ENCODE results near the gene ADK. TPM values are rescaled to one million over a fixed set of nuclear protein-coding genes. Genes with fewer than 3 reads are reported as not detected.
A peak's percentile ranks its signal among the peaks of the same experiment; 100 is the strongest.

Gene ADK
- total RNA-seq, 1 donor from 2014 or later: 62.0 TPM

DNA sequence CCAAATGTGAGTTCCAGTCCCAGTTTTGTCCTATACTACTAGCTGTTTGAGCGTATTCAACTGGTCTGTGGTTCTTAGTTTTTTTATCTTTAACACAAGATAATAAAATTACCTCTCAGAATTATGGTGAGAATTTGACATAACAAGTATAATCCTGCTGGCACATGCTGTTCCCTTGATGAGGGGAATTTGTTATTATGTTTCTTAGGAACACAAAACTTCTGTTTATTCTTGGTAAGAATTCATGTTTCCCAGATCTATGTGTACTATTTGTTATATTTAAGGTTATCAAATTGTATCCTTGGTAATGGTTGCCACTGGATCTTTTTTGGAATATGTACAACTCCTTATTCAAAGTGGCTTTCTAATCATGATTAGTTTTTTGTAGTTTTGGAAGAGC lies 335.6 kb downstream of the ADK start:
- H3K36me3 ChIP-seq (ENCODE audit: insufficient read depth, low read length): no peaks in the 10 kb centered on the region

DNA sequence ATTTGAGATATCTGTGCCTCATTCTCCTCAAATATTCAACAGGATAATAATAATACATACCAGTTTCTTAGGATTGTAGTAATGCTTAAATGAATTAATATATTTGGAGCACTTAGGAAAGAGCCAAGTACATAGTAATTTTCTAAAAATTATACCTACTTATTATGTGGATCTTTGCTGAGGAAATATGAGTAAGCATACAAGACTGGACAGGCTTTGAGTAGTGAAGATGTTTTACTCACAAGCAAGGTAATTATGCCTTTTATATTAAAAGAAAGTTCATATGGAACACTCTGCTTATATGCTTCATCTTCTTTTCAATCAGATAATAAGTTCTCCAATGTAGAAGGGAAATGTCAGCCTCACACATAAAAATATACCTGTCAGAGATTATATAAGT lies 337.9 kb downstream of the ADK start:
- no peaks in the 10 kb centered on the region for H3K27me3 ChIP-seq (ENCODE audit: insufficient read depth, low read length)
- no peak overlapping the region for H3K4me2 ChIP-seq (ENCODE audit: low read length)
- H3K36me3 ChIP-seq (ENCODE audit: insufficient read depth, low read length): no peaks in the 10 kb centered on the region
- DNase-seq (ENCODE audit: low read depth) (no peak), FAIRE-seq (no peak)
- no peaks in the 10 kb centered on the region for H3K9me3 ChIP-seq (ENCODE audit: insufficient read depth, low read depth, low read length)
- no peaks in the 10 kb centered on the region for H3K9me3 Mint-ChIP-seq (ENCODE audit: unreplicated experiment)
- no peaks in the 10 kb centered on the region for H3K4me1 Mint-ChIP-seq (ENCODE audit: low read depth, unreplicated experiment)
- no peak overlapping the region for H3K4me3 ChIP-seq (ENCODE audit: insufficient read depth, low read depth, low read length)
- H3K36me3 Mint-ChIP-seq (ENCODE audit: low read depth, unreplicated experiment): no peaks in the 10 kb centered on the region
- H3K9ac ChIP-seq (ENCODE audit: low read length): no peak overlapping the region
- H3K27me3 Mint-ChIP-seq (ENCODE audit: low read depth, unreplicated experiment): no peaks in the 10 kb centered on the region
- H2AFZ ChIP-seq (ENCODE audit: low read depth, low read length): no peak overlapping the region
- no peaks in the 10 kb centered on the region for H3K79me2 ChIP-seq (ENCODE audit: insufficient read depth, low read length)
- H4K20me1 ChIP-seq (ENCODE audit: insufficient read depth, low read length): no peaks in the 10 kb centered on the region
- H3K27ac Mint-ChIP-seq (ENCODE audit: unreplicated experiment): no peak overlapping the region
- no peak overlapping the region for H3K4me3 Mint-ChIP-seq (ENCODE audit: unreplicated experiment)
- no peaks in the 10 kb centered on the region for H3K4me1 ChIP-seq (ENCODE audit: insufficient read depth, low read length)
- TF ChIP-seq, protein P1, sequence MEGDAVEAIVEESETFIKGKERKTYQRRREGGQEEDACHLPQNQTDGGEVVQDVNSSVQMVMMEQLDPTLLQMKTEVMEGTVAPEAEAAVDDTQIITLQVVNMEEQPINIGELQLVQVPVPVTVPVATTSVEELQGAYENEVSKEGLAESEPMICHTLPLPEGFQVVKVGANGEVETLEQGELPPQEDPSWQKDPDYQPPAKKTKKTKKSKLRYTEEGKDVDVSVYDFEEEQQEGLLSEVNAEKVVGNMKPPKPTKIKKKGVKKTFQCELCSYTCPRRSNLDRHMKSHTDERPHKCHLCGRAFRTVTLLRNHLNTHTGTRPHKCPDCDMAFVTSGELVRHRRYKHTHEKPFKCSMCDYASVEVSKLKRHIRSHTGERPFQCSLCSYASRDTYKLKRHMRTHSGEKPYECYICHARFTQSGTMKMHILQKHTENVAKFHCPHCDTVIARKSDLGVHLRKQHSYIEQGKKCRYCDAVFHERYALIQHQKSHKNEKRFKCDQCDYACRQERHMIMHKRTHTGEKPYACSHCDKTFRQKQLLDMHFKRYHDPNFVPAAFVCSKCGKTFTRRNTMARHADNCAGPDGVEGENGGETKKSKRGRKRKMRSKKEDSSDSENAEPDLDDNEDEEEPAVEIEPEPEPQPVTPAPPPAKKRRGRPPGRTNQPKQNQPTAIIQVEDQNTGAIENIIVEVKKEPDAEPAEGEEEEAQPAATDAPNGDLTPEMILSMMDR (IDR thresholded peaks at IDR 0.05; ENCODE audit: insufficient read depth, low read depth, low read length): no peak
- TF ChIP-seq EZH2 (IDR thresholded peaks at IDR 0.05; ENCODE audit: insufficient read depth, low read length): no peak
- no peak overlapping the region for H3K27ac ChIP-seq (ENCODE audit: low read depth, low read length)

More for the DNA sequence above, 335.6 kb downstream of the ADK start:
- Histone ChIP-seq H3K4me2 (ENCODE audit: low read length) (no peak overlapping the region), H3K4me3 (ENCODE audit: insufficient read depth, low read depth, low read length) (no peak overlapping the region), H3K27me3 (ENCODE audit: insufficient read depth, low read length) (no peaks in the 10 kb centered on the region), H3K9me3 (ENCODE audit: insufficient read depth, low read depth, low read length) (no peaks in the 10 kb centered on the region), H3K9ac (ENCODE audit: low read length) (no peak overlapping the region), H2AFZ (ENCODE audit: low read depth, low read length) (no peak overlapping the region), H3K79me2 (ENCODE audit: insufficient read depth, low read length) (no peaks in the 10 kb centered on the region), H3K4me1 (ENCODE audit: insufficient read depth, low read length) (no peaks in the 10 kb centered on the region), H3K27ac (ENCODE audit: low read depth, low read length) (no peak overlapping the region), H4K20me1 (ENCODE audit: insufficient read depth, low read length) (no peaks in the 10 kb centered on the region)
- DNase-seq (ENCODE audit: low read depth): no peak
- H3K27me3 Mint-ChIP-seq (ENCODE audit: low read depth, unreplicated experiment): no peaks in the 10 kb centered on the region
- H3K4me3 Mint-ChIP-seq (ENCODE audit: unreplicated experiment): no peak overlapping the region
- FAIRE-seq: no peak
- peaks cover 3% of the 10 kb centered on the region for H3K9me3 Mint-ChIP-seq (ENCODE audit: unreplicated experiment)
- peaks cover 6% of the 10 kb centered on the region for H3K36me3 Mint-ChIP-seq (ENCODE audit: low read depth, unreplicated experiment)
- no peak overlapping the region for H3K27ac Mint-ChIP-seq (ENCODE audit: unreplicated experiment)
- TF ChIP-seq EZH2 (IDR thresholded peaks at IDR 0.05; ENCODE audit: insufficient read depth, low read length): no peak
- TF ChIP-seq, protein P1 (IDR thresholded peaks at IDR 0.05; ENCODE audit: insufficient read depth, low read depth, low read length): no peak
- no peaks in the 10 kb centered on the region for H3K4me1 Mint-ChIP-seq (ENCODE audit: low read depth, unreplicated experiment)

DNA sequence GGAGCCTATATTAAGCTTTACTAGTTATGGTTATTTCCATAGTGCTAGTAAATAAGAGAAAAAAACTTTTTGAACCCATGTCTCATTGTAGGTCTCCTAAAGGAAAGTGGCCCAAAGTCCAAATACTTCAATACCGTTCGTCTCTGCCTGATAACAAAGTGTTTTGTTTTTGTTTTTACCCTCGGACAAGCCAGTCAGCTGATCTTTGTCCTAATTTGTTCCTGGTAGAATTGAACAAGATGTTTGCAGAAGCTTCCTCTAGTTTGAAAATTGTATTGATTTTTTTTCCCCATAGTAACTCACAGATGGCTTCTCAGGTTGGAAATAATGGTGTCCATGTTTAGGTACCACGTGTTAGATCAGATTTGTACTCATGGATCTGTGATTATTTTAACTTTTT lies 339.5 kb downstream of the ADK start:
- H3K4me3 Mint-ChIP-seq (ENCODE audit: unreplicated experiment): no peak overlapping the region
- Histone ChIP-seq H3K27me3 (ENCODE audit: insufficient read depth, low read length) (no peaks in the 10 kb centered on the region), H3K4me2 (ENCODE audit: low read length) (no peak overlapping the region), H3K27ac (ENCODE audit: low read depth, low read length) (no peak overlapping the region), H2AFZ (ENCODE audit: low read depth, low read length) (no peak overlapping the region), H3K9ac (ENCODE audit: low read length) (no peak overlapping the region), H4K20me1 (ENCODE audit: insufficient read depth, low read length) (no peaks in the 10 kb centered on the region), H3K4me3 (ENCODE audit: insufficient read depth, low read depth, low read length) (no peak overlapping the region), H3K9me3 (ENCODE audit: insufficient read depth, low read depth, low read length) (no peaks in the 10 kb centered on the region), H3K36me3 (ENCODE audit: insufficient read depth, low read length) (no peaks in the 10 kb centered on the region), H3K4me1 (ENCODE audit: insufficient read depth, low read length) (no peaks in the 10 kb centered on the region), H3K79me2 (ENCODE audit: insufficient read depth, low read length) (no peaks in the 10 kb centered on the region)
- DNase-seq (ENCODE audit: low read depth): no peak
- H3K9me3 Mint-ChIP-seq (ENCODE audit: unreplicated experiment): no peaks in the 10 kb centered on the region
- TF ChIP-seq, protein P1 (IDR thresholded peaks at IDR 0.05; ENCODE audit: insufficient read depth, low read depth, low read length): no peak
- no peak for TF ChIP-seq EZH2 (IDR thresholded peaks at IDR 0.05; ENCODE audit: insufficient read depth, low read length)
- no peaks in the 10 kb centered on the region for H3K4me1 Mint-ChIP-seq (ENCODE audit: low read depth, unreplicated experiment)
- no peak overlapping the region for H3K27ac Mint-ChIP-seq (ENCODE audit: unreplicated experiment)
- peak; percentile 47 for FAIRE-seq
- H3K27me3 Mint-ChIP-seq (ENCODE audit: low read depth, unreplicated experiment): no peaks in the 10 kb centered on the region
- H3K36me3 Mint-ChIP-seq (ENCODE audit: low read depth, unreplicated experiment): no peaks in the 10 kb centered on the region
